HG03342 (cell line): ENCODE measurements around the gene ZNF462.
"Not testable (repeated sequence)": the region's sequence is repeated elsewhere in the genome, so short reads cannot be mapped to it uniquely, and the experiment has no call there.

Source experiments
- ATAC-seq: cut with Tn5 transposase; IDR thresholded peaks from one replicate; pipeline ENCODE4 v1.9.1; 2021; ENCODE audit warnings: mild to moderate bottlenecking, moderate library complexity; ENCODE audit not compliant: unreplicated experiment

The ZNF462 gene, protein sequence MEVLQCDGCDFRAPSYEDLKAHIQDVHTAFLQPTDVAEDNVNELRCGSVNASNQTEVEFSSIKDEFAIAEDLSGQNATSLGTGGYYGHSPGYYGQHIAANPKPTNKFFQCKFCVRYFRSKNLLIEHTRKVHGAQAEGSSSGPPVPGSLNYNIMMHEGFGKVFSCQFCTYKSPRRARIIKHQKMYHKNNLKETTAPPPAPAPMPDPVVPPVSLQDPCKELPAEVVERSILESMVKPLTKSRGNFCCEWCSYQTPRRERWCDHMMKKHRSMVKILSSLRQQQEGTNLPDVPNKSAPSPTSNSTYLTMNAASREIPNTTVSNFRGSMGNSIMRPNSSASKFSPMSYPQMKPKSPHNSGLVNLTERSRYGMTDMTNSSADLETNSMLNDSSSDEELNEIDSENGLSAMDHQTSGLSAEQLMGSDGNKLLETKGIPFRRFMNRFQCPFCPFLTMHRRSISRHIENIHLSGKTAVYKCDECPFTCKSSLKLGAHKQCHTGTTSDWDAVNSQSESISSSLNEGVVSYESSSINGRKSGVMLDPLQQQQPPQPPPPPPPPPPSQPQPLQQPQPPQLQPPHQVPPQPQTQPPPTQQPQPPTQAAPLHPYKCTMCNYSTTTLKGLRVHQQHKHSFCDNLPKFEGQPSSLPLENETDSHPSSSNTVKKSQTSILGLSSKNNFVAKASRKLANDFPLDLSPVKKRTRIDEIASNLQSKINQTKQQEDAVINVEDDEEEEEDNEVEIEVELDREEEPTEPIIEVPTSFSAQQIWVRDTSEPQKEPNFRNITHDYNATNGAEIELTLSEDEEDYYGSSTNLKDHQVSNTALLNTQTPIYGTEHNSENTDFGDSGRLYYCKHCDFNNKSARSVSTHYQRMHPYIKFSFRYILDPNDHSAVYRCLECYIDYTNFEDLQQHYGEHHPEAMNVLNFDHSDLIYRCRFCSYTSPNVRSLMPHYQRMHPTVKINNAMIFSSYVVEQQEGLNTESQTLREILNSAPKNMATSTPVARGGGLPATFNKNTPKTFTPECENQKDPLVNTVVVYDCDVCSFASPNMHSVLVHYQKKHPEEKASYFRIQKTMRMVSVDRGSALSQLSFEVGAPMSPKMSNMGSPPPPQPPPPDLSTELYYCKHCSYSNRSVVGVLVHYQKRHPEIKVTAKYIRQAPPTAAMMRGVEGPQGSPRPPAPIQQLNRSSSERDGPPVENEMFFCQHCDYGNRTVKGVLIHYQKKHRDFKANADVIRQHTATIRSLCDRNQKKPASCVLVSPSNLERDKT (N-terminal part only)

DNA sequence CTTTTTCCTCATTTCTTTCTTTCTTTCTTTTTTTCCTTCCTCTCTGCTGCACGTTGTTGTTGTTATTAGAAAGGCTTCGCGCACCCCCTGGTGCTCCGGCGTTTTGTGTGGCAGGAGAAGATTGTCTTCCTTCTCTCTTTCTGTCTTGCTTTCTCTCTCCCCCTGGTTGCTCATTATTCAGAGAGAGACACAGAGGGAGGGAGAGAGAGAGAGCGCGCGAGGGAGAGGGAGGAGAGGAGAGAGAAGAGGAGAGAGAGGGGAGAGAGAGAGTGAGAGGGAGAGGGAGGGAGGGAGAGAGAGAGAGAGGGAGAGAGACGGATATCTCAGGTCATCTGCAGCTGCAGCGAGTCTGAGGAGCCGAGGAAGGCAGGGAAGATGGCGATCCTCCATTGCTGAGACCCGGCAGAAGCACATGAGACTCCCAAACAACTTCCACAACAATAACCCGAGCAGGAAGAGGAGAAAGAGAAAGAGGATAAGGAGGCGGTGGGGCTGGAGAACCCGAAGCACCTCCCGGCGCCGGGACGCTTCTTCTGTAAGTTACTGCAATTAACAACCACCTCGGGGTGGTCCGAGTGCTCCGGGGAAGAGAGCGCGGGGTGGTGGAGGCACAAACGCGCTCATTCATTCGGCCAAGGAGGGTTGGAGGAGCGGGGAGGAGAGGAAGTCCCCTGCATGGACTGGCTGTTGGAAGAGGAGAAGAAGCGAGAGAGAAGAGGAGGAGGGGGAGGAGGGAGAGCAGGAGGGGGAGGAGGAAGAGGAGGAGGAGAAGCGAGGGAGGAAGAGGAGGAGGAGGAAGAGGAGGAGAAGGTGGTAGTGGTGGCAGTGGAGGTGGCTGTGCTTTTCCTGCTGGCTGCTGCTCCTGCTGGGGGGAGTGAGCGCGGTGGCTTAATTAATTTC is at the start of gene ZNF462:
TSS of gene ZNF462 (plus strand) at position 346 of the 900 bp plus-strand sequence. CDS start 60,218 bp downstream, outside the sequence.
- ATAC-seq, result no peak

DNA sequence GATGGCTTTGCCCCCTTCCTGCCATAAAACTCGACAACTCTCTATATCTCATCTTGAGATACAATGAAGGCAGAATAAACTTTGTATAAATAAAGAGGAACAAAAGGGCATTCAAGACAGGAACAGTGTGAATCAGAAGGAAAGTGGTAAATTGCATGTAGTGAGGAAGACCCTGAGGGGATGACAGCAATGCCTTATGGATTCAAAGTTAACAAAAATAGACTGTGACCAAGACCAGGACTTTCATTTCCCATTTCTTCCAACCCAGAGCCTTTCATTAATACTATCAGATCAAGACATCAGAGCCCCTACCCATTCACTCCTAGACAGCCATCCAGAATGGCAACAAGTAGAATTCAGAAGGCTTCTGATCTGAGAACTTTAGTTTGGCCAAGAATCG is 46.4 kb upstream of the ZNF462 start:
- no peak for ATAC-seq

DNA sequence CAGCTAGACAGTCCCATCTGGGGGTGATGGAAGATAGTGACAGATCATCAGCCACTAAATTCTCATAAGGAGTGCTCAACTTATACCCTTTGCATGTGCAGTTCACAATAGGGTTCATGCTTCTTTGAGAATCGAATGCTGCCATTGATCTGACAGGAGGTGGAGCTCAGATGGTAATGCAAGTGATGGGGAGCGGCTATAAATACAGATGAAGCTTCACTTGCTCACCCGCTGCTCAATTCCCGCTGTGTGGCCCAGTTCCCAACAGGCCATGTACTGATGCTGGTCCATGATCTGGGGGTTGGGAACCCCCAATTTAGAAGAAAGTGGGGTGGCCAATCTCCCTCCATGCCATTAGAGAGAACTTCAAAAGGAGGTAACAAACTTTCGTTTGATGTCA is 44.9 kb upstream of the ZNF462 start:
- ATAC-seq, result no peak

DNA sequence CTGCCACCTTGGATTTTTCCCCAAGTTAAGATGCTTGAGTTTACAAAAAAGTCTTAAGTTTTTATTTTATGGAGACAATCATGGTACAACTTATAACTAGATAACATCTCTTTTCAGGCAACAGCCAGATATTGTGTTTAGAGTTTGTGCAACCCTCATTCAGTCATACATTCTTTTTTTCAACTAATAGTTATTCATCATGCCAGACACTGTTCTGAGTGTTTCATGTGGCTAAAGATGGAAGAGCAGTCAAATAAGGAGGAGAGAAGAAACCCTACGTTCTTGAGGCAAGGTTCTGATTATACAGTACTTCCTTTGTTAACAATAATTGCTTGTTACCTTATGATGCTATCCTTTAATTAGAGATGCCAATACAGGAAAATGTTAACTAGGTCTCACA is 42.1 kb upstream of the ZNF462 start:
- no peak for ATAC-seq

DNA sequence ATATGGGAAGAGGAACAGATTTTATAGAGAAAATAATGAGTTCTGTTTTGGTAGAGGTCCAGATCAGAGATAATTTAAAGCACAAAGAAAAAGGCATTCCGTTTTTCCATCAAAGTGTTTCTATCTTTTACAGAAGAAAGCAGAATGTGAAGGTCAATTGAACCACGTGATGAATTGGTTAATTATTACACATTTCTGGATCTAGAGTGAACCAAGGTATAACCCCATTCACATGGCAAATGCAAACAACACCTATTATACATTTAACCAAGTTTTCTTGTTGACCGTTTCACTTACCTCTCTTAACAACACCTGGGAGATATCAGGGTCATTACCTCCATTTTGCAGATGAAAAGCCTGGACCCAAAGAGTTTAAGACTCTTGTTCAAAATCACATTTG is 34.9 kb upstream of the ZNF462 start:
- ATAC-seq, result no peak

DNA sequence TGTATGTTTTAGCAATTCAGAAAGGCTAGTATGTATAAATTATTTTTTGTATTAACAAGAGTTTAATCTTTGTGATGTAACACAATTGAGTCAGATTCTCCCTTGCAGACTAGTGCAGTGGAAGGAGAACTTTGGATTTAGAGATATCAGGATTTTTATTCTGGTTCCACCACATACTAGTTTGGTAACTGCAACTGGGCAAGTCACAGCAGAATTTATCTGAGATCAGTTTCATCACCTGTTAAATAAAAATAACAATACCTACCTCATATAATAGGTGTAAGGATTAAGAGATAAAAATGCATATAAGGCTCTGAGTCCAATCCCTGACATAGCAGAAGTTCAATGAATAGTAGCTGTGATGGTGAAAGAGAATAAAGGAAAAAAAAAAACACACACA is 34.0 kb upstream of the ZNF462 start:
- ATAC-seq, result no peak

DNA sequence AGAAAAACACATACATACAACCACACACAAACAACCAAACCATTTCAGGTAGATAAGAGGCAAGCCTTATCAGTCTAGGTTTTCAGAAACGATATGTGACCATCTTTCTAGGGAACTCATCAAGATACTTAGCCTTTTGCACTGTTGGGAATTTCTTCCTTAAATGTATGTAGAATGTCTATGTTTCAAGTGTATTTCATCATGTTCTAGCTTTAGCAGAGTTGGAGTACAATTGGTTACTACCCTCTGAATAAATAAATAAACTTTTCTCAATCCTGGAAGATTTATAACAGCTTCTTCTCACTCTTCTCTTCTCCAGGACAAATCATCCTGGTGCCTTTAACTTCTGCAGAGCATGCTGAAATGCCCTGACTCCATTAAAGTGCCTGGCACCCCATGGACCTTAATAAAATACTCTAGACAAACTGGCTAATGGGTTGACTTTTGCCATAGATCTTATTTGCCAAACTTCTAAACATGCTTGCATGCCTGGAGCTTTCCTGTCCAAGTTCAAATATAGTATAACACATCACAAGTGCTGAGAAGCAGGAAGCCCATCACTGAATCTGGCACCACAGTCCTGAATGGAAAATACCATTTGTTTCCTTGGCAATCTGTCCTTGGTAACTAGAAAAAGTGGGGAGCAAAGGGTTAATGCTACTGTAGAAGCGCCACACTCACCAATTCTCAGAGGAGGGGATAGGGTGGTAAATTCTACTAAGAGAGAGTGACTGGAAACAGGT is 33.1 kb upstream of the ZNF462 start:
- ATAC-seq, result no peak

DNA sequence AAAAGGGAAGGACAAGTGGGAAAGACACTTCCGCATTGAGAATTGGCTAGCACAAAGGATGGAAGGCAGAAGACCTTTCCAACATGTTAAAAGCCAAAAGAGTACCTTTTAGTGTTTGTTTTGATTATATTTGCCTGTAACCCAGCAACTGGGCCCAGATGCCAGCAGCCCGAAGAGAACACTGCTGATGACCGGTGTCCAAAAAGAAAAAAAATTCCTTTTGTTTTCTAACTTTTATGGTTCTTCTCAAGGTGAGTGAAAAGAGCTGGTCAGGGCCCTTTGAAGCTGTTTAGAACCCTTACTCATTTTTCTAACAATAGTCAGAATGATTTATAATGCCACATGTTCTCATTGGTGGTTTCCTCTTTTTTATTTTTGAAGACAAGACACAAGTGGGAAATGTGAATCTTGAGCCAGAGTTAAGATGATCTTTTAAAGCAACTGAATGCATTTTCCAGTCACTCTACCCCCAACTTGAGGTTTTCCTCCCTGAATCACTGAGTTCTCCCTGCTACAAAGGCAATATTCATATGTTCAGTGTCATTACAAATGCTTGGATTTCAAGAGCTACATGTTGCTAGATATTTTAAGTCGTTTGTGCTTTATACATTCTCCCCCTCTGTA is 32.3 kb upstream of the ZNF462 start:
- no peak for ATAC-seq

DNA sequence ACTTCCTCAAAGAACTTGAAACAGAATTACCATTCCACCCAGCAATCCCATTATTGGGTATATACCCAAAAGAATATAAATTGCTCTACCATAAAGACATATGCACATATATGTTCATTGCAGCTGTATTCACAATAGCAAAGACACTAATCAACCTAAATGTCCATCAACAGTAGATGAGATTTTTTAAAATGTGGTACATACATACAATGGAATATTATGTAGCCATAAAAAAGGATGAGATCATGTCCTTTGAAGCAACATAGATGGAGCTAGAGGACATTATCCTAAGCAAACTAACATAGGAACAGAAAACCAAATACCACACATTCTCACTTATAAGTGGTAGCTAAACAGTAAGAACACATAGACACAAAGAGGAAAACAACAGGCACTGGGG is 28.1 kb upstream of the ZNF462 start:
- ATAC-seq, result no peak

DNA sequence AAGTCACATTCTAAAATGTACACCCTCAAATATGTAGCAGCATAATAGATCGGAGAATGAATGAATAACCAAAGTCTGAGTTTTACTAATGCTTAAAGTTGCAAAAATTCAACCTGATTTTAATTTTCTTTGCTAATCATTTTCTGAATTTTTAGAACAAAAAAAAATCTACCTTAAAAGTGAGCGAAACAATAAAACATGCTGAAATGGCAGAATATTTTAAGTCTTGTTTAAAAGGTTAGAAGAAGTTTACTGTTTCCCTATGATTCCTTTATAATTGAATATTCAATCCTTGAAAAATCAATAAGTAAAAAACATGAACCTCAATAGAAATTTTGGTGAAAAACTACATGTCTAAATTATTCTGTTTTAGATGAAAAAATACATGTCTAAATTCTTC is 27.1 kb upstream of the ZNF462 start:
- ATAC-seq, result no peak

DNA sequence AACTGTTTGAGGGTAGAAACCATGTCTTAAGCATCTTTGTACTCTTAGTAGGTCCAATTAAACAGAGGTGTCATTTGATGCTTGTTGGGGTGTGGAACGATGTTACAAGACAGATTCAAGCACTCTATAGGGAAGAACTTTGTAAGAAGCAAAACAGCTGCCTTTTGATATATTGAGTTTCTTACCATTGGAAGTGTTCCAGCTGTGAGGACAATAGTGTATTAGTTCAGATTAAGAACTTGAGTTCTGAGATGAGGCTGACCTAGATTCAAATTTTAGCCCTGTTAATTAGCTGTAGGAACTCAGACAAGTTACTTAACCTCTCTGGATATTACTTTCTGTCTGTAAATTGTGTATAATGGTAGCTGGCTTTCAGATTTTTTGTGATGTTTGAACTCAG is 19.6 kb upstream of the ZNF462 start:
- ATAC-seq, result no peak

DNA sequence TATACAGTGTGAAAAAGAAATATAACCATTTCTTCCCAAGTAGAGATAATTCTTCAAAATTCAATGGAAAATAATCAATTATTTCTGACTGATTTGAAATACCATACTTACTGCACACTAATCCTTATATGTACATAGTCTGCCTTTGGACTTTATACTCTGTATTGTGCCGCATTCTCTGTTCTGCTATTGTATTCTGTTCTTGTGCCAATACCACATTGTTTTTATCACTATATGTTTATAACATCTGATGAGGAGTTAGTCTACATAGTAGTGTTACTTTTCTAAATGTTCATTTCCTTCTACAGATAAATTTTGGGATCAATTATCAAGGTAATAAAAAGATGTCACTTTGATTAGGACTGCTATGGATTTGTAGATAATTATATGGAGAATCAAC is 16.7 kb upstream of the ZNF462 start:
- no peak for ATAC-seq

DNA sequence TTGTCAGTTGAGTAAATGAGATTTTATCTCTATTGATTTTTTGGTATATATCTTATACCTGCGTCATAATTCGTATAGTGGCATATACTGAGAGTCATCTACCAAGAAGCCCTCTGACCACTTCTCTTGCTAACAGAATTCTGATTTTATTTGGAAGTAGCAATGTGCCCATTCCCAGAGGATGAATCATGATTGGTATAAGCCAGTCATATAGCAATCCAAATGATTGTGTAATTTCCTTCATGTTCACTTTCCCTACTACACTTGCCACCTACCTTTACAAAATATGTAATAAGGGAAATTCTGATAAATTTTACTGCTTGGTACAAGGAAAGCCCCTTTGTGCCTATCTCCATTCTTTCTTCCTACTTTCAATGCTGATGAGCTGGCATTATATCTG is 16.1 kb upstream of the ZNF462 start:
- no peak for ATAC-seq

DNA sequence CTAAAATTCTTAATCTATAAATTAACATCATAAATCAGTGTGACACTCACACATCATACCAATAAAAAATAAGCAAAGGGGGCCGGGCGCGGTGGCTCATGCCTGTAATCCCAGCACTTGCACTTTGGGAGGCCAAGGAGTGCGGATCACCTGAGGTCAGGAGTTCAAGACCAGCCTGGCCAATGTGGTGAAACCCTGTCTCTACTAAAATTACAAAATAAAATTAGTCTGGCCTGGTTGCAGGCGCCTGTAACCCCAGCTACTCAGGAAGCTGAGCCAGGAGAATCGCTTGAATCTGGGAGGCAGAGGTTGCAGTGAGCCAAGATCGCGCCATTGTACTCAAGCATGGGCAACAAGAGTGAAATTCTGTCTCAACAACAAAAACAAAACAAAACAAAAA is 11.3 kb upstream of the ZNF462 start:
- not testable (repeated sequence) for ATAC-seq

DNA sequence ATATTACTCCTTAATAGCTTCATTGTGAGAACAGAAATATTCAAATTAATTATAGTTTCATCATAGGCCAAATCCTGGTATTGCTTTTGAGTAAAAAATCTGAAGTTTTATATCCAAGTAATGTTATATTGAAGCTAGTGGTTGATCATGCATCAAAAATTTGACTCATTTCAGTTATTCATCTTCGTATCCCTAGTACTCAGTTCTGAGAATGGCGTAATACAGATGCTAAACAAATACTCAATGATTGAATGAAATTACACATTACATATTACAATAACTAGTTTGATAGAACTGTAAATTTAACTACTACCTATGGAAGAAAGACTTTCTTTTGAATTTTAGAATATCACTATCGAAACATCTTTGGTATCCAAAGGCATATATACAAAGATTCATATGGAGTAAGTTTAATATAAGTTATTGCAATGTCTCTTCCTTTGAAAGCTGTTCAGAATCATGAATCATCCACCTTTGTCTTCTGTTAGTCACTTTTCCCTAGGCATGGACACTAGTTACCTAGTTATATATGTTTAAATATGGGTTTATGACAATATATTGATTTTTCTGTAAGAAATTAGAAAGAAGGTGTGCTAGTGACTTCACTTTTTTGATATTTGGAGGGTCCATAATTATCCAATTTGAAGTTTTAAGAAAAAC is 5.0 kb upstream of the ZNF462 start:
- ATAC-seq, result no peak

DNA sequence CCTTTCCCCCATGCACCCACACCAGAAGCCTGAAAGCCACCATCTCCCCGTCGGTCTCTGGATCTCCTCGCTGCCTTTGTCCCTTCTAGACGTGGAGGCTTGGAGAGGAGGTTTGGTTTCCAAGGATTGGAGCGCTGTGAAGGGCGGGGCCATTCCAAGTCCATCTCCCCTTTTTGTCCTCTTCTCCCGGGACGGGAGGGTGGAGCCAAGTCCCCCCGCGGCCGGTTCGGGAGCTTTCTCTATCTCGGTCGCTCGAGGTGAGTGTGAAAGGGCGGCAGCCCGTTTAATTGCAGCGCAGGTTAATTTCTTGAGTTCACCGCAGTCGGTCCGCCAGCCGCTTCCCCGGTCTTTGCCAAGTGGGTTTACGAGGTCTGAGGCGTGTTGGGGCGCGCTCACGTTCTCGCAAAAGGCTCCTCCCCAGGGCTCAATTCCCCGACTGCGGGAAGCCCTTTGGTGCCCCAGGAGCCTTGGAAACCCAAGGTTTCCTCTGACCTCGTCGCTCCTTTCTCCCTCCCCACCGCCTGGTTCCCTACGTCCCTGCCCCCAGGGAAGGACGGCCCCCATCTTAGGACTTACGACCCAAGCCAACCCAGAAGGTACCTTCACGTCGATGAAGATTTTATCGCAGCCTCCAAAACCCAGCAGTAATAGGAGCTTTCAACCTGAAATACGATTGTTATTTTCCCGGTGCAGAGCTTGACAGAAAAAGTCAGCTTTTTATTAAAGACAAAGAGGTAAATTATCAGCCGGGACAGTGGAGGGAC is 2.8 kb upstream of the ZNF462 start:
- no peak for ATAC-seq

DNA sequence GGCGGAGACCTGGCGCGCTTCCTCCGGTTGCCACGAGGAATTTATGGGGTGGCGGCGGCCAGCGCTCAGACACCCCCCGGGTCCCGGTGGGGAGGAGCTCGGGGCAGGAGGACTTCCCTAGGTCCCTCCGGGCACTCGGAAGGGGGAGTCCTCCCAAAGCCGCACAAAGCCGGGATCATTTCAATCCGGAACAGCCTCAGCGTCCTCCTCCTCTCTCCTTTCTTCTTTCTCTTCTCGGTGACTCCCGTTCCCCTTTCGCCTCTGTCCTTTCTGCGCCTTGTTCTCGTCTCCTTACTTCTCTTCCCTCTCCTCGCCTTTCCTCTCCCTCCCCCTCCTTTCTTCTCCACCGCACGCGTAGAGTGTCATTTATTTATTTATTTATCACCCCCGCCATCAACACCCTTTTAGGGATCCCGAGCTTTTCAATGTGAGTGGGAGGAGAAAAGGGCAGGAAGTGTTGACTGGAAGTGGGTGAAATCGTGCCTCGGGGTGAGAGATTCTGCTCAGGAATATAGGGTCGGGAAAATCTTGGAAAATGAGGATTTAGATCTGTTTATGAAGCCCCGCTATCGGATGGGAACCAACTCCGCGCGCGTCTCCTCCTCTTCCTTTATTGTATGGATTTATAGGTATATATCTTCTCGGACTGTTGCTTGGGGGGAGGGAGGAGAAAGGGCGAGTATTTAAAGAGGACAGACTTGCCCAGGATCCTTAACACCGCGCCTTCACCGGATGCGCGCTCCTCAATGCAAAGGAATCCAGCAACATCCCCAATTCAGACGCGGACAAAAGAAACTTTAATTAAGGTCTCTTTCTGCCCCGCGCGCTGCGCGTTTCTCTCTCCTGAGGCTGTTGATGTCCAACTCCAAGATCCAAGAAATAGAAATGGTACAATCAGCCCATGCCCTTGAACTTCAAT is 2.0 kb upstream of the ZNF462 start:
- ATAC-seq, result no peak
